Measurements from ENCODE around the gene MPHOSPH8.
"Not testable (repeated sequence)": the region's sequence is repeated elsewhere in the genome, so short reads cannot be mapped to it uniquely, and the experiment has no call there.

DNA sequence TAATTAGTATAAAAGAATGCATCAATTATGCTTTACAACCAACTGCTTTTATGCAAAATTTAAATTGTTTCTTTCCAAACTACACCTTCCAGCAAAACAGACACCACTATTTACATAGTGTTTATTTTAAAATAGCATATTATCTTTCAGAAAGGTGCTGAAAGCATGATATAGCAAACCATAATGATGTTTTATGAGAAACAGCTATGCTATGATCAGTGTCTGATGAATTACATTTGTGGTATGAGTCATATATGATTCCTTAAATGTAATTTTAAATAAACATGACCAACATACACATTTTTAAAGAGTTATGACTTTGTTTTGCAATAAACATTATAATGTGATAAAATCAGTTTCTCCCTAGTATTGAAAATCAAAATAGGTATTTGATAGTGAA, 68.2 kb downstream of the MPHOSPH8 start:
- not testable (repeated sequence) for TF ChIP-seq CTCF (conservative IDR thresholded peaks at IDR 0.05); ZFX (IDR thresholded peaks at IDR 0.05)
